GM23338 (cell line): ENCODE results near the gene MAN1A2. TPM values are rescaled to one million over a fixed set of nuclear protein-coding genes. Genes with fewer than 3 reads are reported as not detected.

Experiments
- ATAC-seq: fragments of 200-7000 bp; cut with Tn5 transposase; 3 replicates; pipeline ENCODE4 v1.9.1; 2020
- DNase-seq: peaks from one replicate; pipeline ENCODE4 v3.0.0-alpha.2; 2015; ENCODE audit warnings: low spot score
- H2AFZ ChIP-seq: fragments of 200-600 bp; sonication (generic); 2 replicates; pipeline ENCODE4 v1.8.0; 2016; ENCODE audit warnings: antibody characterized with exemption, mild to moderate bottlenecking, moderate library complexity
- H3F3A ChIP-seq: fragments of 200-600 bp; sonication (generic); replicated peaks from 2 replicates; pipeline ENCODE4 v1.8.0; 2017; ENCODE audit warnings: antibody characterized with exemption, mixed run types, low read depth
- H3K27ac ChIP-seq: fragments of 200-600 bp; sonication (generic); 2 replicates; pipeline ENCODE4 v1.6.1; 2016; ENCODE audit warnings: low read depth
- H3K27me3 ChIP-seq: fragments of 200-600 bp; sonication (generic); 2 replicates; pipeline ENCODE4 v1.8.0; 2016; ENCODE audit warnings: mild to moderate bottlenecking, mixed run types, moderate library complexity; ENCODE audit not compliant: insufficient read depth
- H3K36me3 ChIP-seq: fragments of 200-600 bp; sonication (generic); 2 replicates; pipeline ENCODE4 v1.8.0; 2016; ENCODE audit warnings: mild to moderate bottlenecking; ENCODE audit not compliant: insufficient read depth
- H3K4me1 ChIP-seq: fragments of 200-600 bp; sonication (generic); 2 replicates; pipeline ENCODE4 v1.8.0; 2016; ENCODE audit warnings: mild to moderate bottlenecking, moderate library complexity; ENCODE audit not compliant: insufficient read depth
- H3K4me2 ChIP-seq: fragments of 200-600 bp; sonication (generic); 2 replicates; pipeline ENCODE4 v1.7.1; 2017; ENCODE audit warnings: mixed run types
- H3K4me3 ChIP-seq: fragments of 200-600 bp; sonication (generic); 2 replicates; pipeline ENCODE4 v1.6.1; 2016; ENCODE audit warnings: mixed run types
- H3K79me2 ChIP-seq: fragments of 200-600 bp; sonication (generic); replicated peaks from 2 replicates; pipeline ENCODE4 v1.8.0; 2017; ENCODE audit warnings: mild to moderate bottlenecking; ENCODE audit not compliant: insufficient read depth
- H3K9me2 ChIP-seq: fragments of 200-600 bp; sonication (generic); 2 replicates; pipeline ENCODE4 v1.8.0; 2017; ENCODE audit not compliant: insufficient read depth
- H4K20me1 ChIP-seq: fragments of 200-600 bp; sonication (generic); replicated peaks from 2 replicates; pipeline ENCODE4 v1.8.0; 2017; ENCODE audit warnings: mild to moderate bottlenecking; ENCODE audit not compliant: insufficient read depth
- H3K27ac Mint-ChIP-seq: 2 replicates; pipeline ENCODE4 v1.8.0; 2020; ENCODE audit warnings: inconsistent platforms, mild to moderate bottlenecking, moderate library complexity, mixed read lengths
- H3K27me3 Mint-ChIP-seq: 3 replicates; pipeline ENCODE4 v1.8.0; 2022; ENCODE audit warnings: low read depth, mild to moderate bottlenecking, moderate library complexity, mixed read lengths, inconsistent platforms; ENCODE audit not compliant: insufficient read depth, poor library complexity
- H3K36me3 Mint-ChIP-seq: 3 replicates; pipeline ENCODE4 v1.8.0; 2021; ENCODE audit warnings: low read depth, mild to moderate bottlenecking, inconsistent platforms, moderate library complexity, mixed read lengths
- H3K4me1 Mint-ChIP-seq: 3 replicates; pipeline ENCODE4 v1.8.0; 2020; ENCODE audit warnings: mild to moderate bottlenecking, inconsistent platforms, mixed read lengths
- H3K4me3 Mint-ChIP-seq: 3 replicates; pipeline ENCODE4 v1.8.0; 2021; ENCODE audit warnings: moderate library complexity, mild to moderate bottlenecking, inconsistent platforms, mixed read lengths
- H3K9me3 Mint-ChIP-seq: 3 replicates; pipeline ENCODE4 v1.8.0; 2020; ENCODE audit warnings: moderate library complexity, mild to moderate bottlenecking, inconsistent platforms, mixed read lengths
- ETS1 ChIP-seq: IDR thresholded peaks from 2 replicates; pipeline ENCODE4 v1.6.1; 2016; ENCODE audit warnings: antibody characterized with exemption
- EZH2 ChIP-seq: fragments of 200-600 bp; sonication (generic); IDR thresholded peaks from one replicate; pipeline ENCODE4 v1.8.0; 2017; ENCODE audit warnings: antibody characterized with exemption, mild to moderate bottlenecking, low read depth; ENCODE audit not compliant: unreplicated experiment
- EZH2phosphoT487 ChIP-seq: fragments of 200-600 bp; sonication (generic); IDR thresholded peaks from one replicate; pipeline ENCODE4 v1.8.1; 2018; ENCODE audit warnings: antibody characterized with exemption; ENCODE audit not compliant: unreplicated experiment
- JUNB ChIP-seq: IDR thresholded peaks from one replicate; pipeline ENCODE4 v1.6.1; 2016; ENCODE audit warnings: antibody characterized with exemption; ENCODE audit not compliant: unreplicated experiment
- NANOG ChIP-seq: IDR thresholded peaks from 2 replicates; pipeline ENCODE4 v1.6.1; 2016; ENCODE audit warnings: antibody characterized with exemption, borderline replicate concordance
- POLR2AphosphoS5 ChIP-seq: IDR thresholded peaks from 2 replicates; pipeline ENCODE4 v1.6.1; 2016; ENCODE audit warnings: antibody characterized with exemption, low read depth
- STAT1 ChIP-seq: IDR thresholded peaks from one replicate; pipeline ENCODE4 v1.6.1; 2016; ENCODE audit warnings: antibody characterized with exemption; ENCODE audit not compliant: unreplicated experiment
- ZNF114 ChIP-seq: fragments of 250-450 bp; sonication (Bioruptor Pico); IDR thresholded peaks from 2 replicates; pipeline ENCODE4 v1.5.0; 2020; ENCODE audit warnings: mild to moderate bottlenecking, moderate library complexity
- ZNF331 ChIP-seq: fragments of 250-450 bp; sonication (Bioruptor Pico); IDR thresholded peaks from 2 replicates; pipeline ENCODE4 v1.5.0; 2020; ENCODE audit warnings: low read depth, mild to moderate bottlenecking, moderate library complexity
- polyA plus RNA-seq: library from polyadenylated mRNA; unstranded; fragments of >200 nt; fragmentation: Nextera tagmentation; extraction: Ambion mirVana; gene quantifications from 2 replicates; pipeline ENCODE4 v1.2.1, GENCODE V29; 2016
- total RNA-seq: library from RNA; depleted of rRNA; stranded (reverse); fragments of >200 nt; shearing (Covaris generic); gene quantifications from 2 replicates; pipeline ENCODE4 v1.2.3, GENCODE V29; 2014
- TF ChIP-seq, protein P1 (sequence below): IDR thresholded peaks from one replicate; pipeline ENCODE4 v1.6.1; 2018; ENCODE audit warnings: antibody characterized with exemption; ENCODE audit not compliant: unreplicated experiment
- TF ChIP-seq, protein P2 (sequence below): fragments of 250-450 bp; sonication (Bioruptor Pico); IDR thresholded peaks from 2 replicates; pipeline ENCODE4 v1.5.0; 2020; ENCODE audit warnings: mild to moderate bottlenecking, moderate library complexity

MAN1A2 gene
- total and polyA plus RNA-seq, 2 experiments from 2014 or later, result 18.6 to 22.2 TPM

DNA sequence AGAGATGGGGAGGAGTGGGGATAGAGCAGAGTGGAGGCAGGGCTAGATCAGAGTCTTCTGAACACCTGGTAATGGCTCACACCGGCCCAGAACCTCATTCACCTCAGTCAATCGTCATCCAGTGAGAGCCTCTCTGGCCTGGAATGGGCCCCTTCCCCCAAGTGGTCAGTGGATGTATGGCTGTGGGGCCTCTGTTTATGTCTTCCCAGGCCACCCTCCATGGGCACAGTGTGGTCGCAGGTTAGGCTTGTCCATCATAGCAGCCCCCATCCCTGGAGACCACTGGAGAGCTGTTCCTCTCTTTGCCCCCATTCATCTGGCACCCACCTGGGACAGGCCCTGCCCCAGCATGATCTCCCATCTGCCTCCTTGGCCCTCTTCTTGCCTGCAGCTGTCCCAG, 209.0 kb downstream of the MAN1A2 start:
- H3K9me3 Mint-ChIP-seq, result no peaks in the 10 kb centered on the region
- Histone ChIP-seq H4K20me1 (no peaks in the 10 kb centered on the region), H3K27me3 (no peaks in the 10 kb centered on the region), H3K9me2 (no peaks in the 10 kb centered on the region), H2AFZ (no peak overlapping the region), H3K4me2 (no peak overlapping the region), H3K4me1 (peaks cover 4% of the 10 kb centered on the region; the same call in 1 of the 2 replicates), H3K36me3 (no peaks in the 10 kb centered on the region), H3F3A (no peaks in the 10 kb centered on the region), H3K27ac (no peak overlapping the region), H3K4me3 (no peak overlapping the region), H3K79me2 (no peaks in the 10 kb centered on the region)
- peaks cover 9% of the 10 kb centered on the region for H3K4me1 Mint-ChIP-seq
- no peaks in the 10 kb centered on the region; the same call in 2 of the 3 replicates for H3K36me3 Mint-ChIP-seq
- no peak overlapping the region for H3K4me3 Mint-ChIP-seq
- DNase-seq (no peak), ATAC-seq (no peak)
- H3K27ac Mint-ChIP-seq, result no peak overlapping the region
- peaks cover 6% of the 10 kb centered on the region for H3K27me3 Mint-ChIP-seq
- TF ChIP-seq ZNF331 (CRISPR knock-in tag) (no peak), NANOG (no peak)

GRCh38 chr1:117577191-117577885, 210.1 kb downstream of the MAN1A2 start:
- Histone ChIP-seq H3F3A (no peaks in the 10 kb centered on the region), H3K36me3 (no peaks in the 10 kb centered on the region), H2AFZ (no peak overlapping the region), H3K9me2 (no peaks in the 10 kb centered on the region), H3K27me3 (no peaks in the 10 kb centered on the region), H3K4me2 (no peak overlapping the region), H3K79me2 (no peaks in the 10 kb centered on the region), H3K27ac (no peak overlapping the region), H3K4me1 (peaks cover 4% of the 10 kb centered on the region; the same call in 1 of the 2 replicates), H4K20me1 (no peaks in the 10 kb centered on the region), H3K4me3 (no peak overlapping the region)
- H3K36me3 Mint-ChIP-seq, result no peaks in the 10 kb centered on the region; the same call in 2 of the 3 replicates
- peaks cover 8% of the 10 kb centered on the region for H3K27me3 Mint-ChIP-seq
- H3K9me3 Mint-ChIP-seq, result no peaks in the 10 kb centered on the region
- no peak overlapping the region; the same call in 1 of the 2 replicates for H3K27ac Mint-ChIP-seq
- H3K4me3 Mint-ChIP-seq, result no peak overlapping the region
- no peak for ATAC-seq
- DNase-seq, result no peak
- peaks cover 9% of the 10 kb centered on the region for H3K4me1 Mint-ChIP-seq
- TF ChIP-seq EZH2phosphoT487 (no peak), ETS1 (no peak), ZNF331 (CRISPR knock-in tag) (no peak), JUNB (no peak), STAT1 (no peak), EZH2 (no peak), ZNF114 (CRISPR knock-in tag) (no peak), POLR2AphosphoS5 (no peak)
- TF ChIP-seq, protein P1, sequence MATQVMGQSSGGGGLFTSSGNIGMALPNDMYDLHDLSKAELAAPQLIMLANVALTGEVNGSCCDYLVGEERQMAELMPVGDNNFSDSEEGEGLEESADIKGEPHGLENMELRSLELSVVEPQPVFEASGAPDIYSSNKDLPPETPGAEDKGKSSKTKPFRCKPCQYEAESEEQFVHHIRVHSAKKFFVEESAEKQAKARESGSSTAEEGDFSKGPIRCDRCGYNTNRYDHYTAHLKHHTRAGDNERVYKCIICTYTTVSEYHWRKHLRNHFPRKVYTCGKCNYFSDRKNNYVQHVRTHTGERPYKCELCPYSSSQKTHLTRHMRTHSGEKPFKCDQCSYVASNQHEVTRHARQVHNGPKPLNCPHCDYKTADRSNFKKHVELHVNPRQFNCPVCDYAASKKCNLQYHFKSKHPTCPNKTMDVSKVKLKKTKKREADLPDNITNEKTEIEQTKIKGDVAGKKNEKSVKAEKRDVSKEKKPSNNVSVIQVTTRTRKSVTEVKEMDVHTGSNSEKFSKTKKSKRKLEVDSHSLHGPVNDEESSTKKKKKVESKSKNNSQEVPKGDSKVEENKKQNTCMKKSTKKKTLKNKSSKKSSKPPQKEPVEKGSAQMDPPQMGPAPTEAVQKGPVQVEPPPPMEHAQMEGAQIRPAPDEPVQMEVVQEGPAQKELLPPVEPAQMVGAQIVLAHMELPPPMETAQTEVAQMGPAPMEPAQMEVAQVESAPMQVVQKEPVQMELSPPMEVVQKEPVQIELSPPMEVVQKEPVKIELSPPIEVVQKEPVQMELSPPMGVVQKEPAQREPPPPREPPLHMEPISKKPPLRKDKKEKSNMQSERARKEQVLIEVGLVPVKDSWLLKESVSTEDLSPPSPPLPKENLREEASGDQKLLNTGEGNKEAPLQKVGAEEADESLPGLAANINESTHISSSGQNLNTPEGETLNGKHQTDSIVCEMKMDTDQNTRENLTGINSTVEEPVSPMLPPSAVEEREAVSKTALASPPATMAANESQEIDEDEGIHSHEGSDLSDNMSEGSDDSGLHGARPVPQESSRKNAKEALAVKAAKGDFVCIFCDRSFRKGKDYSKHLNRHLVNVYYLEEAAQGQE, result no peak
- TF ChIP-seq, protein P2, sequence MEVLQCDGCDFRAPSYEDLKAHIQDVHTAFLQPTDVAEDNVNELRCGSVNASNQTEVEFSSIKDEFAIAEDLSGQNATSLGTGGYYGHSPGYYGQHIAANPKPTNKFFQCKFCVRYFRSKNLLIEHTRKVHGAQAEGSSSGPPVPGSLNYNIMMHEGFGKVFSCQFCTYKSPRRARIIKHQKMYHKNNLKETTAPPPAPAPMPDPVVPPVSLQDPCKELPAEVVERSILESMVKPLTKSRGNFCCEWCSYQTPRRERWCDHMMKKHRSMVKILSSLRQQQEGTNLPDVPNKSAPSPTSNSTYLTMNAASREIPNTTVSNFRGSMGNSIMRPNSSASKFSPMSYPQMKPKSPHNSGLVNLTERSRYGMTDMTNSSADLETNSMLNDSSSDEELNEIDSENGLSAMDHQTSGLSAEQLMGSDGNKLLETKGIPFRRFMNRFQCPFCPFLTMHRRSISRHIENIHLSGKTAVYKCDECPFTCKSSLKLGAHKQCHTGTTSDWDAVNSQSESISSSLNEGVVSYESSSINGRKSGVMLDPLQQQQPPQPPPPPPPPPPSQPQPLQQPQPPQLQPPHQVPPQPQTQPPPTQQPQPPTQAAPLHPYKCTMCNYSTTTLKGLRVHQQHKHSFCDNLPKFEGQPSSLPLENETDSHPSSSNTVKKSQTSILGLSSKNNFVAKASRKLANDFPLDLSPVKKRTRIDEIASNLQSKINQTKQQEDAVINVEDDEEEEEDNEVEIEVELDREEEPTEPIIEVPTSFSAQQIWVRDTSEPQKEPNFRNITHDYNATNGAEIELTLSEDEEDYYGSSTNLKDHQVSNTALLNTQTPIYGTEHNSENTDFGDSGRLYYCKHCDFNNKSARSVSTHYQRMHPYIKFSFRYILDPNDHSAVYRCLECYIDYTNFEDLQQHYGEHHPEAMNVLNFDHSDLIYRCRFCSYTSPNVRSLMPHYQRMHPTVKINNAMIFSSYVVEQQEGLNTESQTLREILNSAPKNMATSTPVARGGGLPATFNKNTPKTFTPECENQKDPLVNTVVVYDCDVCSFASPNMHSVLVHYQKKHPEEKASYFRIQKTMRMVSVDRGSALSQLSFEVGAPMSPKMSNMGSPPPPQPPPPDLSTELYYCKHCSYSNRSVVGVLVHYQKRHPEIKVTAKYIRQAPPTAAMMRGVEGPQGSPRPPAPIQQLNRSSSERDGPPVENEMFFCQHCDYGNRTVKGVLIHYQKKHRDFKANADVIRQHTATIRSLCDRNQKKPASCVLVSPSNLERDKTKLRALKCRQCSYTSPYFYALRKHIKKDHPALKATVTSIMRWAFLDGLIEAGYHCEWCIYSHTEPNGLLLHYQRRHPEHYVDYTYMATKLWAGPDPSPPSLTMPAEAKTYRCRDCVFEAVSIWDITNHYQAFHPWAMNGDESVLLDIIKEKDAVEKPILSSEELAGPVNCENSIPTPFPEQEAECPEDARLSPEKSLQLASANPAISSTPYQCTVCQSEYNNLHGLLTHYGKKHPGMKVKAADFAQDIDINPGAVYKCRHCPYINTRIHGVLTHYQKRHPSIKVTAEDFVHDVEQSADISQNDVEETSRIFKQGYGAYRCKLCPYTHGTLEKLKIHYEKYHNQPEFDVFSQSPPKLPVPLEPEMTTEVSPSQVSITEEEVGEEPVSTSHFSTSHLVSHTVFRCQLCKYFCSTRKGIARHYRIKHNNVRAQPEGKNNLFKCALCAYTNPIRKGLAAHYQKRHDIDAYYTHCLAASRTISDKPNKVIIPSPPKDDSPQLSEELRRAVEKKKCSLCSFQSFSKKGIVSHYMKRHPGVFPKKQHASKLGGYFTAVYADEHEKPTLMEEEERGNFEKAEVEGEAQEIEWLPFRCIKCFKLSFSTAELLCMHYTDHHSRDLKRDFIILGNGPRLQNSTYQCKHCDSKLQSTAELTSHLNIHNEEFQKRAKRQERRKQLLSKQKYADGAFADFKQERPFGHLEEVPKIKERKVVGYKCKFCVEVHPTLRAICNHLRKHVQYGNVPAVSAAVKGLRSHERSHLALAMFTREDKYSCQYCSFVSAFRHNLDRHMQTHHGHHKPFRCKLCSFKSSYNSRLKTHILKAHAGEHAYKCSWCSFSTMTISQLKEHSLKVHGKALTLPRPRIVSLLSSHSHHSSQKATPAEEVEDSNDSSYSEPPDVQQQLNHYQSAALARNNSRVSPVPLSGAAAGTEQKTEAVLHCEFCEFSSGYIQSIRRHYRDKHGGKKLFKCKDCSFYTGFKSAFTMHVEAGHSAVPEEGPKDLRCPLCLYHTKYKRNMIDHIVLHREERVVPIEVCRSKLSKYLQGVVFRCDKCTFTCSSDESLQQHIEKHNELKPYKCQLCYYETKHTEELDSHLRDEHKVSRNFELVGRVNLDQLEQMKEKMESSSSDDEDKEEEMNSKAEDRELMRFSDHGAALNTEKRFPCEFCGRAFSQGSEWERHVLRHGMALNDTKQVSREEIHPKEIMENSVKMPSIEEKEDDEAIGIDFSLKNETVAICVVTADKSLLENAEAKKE (CRISPR knock-in tag), result no peak
